Measurements from ENCODE around the gene IQSEC1. TPM values are rescaled to one million over a fixed set of nuclear protein-coding genes. Genes with fewer than 3 reads are reported as not detected.

Gene IQSEC1
- total RNA-seq, 1 experiment from 2014 or later: 4.9 TPM

DNA sequence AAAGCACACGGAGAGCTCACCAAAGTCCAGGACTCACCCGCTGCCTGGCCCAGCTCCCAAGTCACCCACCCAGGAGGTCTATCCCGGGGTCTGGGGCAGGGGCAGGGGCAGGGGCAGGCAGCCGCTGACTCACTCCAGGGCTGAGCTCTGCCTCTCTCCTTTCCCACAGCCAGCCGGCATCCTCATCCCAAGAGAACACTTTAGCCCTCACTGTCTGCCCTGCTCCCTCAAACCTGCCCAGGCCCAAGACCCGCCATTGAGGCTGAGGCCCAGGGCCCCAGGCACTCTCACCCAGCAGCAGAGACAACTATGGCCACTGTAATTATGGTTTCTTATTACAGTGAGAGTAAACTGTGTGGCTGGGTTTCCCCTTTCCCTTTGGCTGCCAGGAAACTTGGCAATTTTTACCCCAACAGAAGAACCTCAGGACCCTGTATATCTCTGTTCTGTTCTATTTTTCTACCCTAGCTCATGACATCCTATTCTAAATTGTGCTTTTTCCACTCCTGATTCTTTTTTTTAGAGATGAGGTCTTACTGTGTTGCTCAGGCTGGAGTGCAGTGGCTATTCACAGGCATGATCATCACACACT, 53.0 kb downstream of the IQSEC1 start:
- Histone ChIP-seq H3K4me3 (no peak overlapping the region), H3K27me3 (no peaks in the 10 kb centered on the region), H3K36me3 (no peaks in the 10 kb centered on the region), H3K9me3 (no peaks in the 10 kb centered on the region)
- DNase-seq: peak; percentile 34

DNA sequence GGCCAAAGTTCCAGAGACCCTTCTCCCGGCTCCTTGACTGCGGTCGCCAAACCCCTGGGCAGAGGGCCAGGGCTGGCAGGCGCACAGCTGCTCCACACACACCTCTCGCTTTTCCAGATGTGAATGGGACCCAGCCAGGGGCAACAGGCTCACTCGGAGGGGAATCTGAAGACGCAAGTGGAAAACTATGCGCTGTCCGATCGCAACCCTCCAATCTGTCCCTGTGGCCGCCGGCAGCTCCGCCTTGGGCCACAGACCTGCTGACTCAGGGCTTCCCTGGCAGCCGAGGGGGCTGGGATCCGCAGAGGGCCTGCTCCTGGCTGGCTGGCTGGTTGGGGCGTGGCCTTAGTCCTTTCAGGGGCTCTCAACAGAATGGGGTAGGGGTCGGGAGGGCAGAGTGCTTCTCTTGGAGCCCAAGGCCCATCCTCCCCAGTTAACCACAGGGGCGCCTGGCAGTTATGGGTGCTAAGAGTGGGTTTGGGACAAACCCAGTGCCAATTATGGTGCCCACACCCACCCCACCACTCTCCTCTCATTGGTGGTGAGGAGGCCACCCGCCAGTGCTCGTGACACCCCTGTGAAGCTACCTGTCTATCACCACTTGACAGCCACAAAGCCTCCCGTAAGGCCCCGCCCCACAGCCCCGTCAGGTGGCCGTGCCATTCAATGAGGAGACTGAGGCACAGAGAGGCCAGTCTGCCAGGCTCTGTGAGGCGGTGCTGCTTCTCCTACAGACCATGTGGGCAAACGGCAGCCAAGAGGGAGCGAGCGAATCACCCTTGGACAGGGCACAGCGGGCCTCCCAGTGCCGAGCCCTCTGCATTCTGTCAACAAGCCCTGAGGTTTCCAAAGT, 53.8 kb downstream of the IQSEC1 start:
- H3K9me3 ChIP-seq: no peaks in the 10 kb centered on the region
- H3K36me3 ChIP-seq: no peaks in the 10 kb centered on the region
- DNase-seq: peak; percentile 83
- no peaks in the 10 kb centered on the region for H3K27me3 ChIP-seq
- no peak overlapping the region for H3K4me3 ChIP-seq

- H3K36me3 ChIP-seq: no peaks in the 10 kb centered on the region
- no peaks in the 10 kb centered on the region for H3K9me3 ChIP-seq
- H3K27me3 ChIP-seq: no peaks in the 10 kb centered on the region
- no peak for DNase-seq
- no peak overlapping the region for H3K4me3 ChIP-seq
Measured at GRCh38 chr3:13018561-13019242, 54.5 kb downstream of the IQSEC1 start.

DNA sequence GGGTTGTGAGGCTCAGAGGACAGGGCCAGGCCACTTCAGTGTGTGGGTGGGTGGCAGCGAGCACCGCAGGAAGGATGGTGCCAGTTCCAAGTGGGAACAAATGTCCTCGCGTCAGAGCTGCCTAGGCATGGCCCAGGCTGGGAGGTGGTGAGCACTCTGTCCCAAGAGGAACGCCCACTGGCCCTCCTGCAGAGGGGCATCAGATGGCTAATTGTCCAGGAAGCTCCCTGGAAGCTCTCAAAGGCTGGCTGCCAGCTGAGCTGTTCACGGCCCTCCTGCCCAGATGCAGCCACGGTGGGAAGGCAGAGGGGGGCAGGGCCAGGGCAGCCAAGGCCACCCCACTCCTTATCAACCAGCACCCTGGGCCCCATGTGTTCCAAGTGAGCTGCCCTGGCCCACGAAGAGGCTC, 55.2 kb downstream of the IQSEC1 start:
- H3K4me3 ChIP-seq: no peak overlapping the region
- no peaks in the 10 kb centered on the region for H3K9me3 ChIP-seq
- no peaks in the 10 kb centered on the region for H3K36me3 ChIP-seq
- DNase-seq: peak; percentile 83
- no peaks in the 10 kb centered on the region for H3K27me3 ChIP-seq

GRCh38 chr3:13017361-13018042, 55.7 kb downstream of the IQSEC1 start:
- H3K36me3 ChIP-seq: no peaks in the 10 kb centered on the region
- no peak overlapping the region for H3K4me3 ChIP-seq
- no peaks in the 10 kb centered on the region for H3K9me3 ChIP-seq
- no peaks in the 10 kb centered on the region for H3K27me3 ChIP-seq
- no peak for DNase-seq

DNA sequence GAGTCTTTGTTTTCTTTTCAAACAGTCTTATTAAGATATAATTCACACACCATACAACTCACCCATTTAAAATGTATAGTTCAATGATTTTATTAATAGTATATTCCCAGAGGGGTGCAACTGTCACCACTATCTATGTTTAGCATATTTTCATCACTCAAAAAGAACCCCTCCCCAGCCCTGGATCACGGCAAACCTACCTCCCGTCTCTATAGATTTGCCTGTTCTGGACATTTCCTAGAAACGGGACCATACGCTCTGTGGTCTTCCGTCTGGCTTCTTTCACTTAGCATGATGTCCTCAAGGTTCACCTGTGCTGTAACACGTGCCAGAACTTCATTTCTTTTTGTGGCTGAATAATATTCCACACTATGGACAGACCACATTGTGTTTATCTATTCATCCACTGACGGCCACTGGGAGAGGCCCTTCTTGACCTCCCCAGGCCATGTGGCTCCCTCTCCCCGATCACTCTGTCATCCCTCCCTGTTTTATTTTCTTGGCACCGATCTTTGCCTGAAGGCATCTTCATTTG, 56.4 kb downstream of the IQSEC1 start:
- DNase-seq: no peak
- Histone ChIP-seq H3K36me3 (no peaks in the 10 kb centered on the region), H3K27me3 (no peaks in the 10 kb centered on the region), H3K4me3 (no peak overlapping the region), H3K9me3 (no peaks in the 10 kb centered on the region)

DNA sequence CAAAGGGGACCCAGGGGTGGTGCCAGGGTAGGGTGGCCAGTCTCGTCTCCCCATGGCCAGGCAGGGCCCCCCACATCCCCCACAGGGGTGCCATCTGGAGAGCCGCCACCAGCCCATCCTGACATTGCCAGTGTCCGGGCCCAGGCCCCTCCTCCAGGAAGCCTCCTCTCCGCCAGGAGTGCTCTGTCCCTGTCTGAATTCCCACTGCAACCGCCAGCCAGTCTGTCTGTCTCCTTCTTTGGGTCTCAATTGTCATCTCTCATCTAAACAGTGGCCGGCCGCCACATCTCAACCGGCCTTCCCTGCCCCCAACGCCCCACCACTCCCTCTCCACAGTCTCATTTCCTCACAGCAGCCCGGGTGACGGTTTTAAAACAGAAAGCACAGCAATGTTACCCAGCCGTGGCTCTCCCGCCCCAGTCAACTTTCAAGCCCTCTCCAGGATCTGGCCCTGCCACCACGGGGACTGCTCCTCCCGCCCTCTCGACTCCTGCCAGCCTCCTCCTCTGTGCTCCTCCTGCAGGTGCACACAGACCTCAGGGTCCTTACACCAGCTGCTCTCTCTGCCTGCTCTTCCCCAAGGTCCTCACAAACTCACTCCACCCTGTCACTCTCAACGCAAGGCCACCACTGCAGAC, 57.0 kb downstream of the IQSEC1 start:
- H3K27me3 ChIP-seq: no peaks in the 10 kb centered on the region
- no peaks in the 10 kb centered on the region for H3K9me3 ChIP-seq
- H3K4me3 ChIP-seq: no peak overlapping the region
- no peaks in the 10 kb centered on the region for H3K36me3 ChIP-seq
- no peak for DNase-seq

DNA sequence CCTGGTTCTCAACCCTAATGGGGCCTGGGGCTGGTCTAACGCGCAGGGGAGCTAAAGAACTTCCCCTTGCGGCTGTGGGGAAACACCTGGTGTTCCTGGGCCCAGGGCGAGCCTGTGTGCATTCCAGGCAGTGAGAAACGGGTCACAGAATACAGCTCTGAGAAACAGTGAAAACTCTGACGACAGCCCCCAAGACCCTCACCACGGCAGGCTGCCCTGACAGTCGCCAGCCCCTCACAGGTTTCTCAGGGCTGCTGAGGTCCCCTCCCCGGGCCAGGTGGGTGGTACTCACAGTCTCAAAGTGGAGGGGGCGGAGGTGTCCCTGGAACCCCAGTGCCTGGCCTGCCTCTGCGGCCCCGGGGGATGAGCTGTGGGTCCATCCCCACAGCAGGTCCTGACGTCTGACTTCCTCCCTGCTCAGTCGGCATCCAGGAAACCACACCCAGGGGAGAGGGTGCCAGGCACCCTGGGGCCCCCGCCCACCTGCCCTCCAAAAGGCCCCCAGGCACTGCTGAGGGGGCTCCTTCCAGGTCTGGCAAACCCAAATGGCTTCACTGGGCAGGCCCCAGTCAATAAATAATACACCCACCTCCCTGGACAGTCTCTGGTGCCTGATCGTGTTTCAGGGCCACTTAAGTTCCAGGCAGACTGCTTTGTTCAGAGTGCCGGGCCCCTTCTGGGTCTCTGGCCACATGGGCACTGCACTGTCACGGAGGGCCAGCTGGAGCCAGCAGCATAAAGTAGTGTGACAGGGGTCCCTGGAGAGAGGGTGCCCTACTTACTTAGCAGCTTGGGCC, 57.7 kb downstream of the IQSEC1 start:
- no peak overlapping the region for H3K4me3 ChIP-seq
- no peak for DNase-seq
- H3K36me3 ChIP-seq: no peaks in the 10 kb centered on the region
- H3K9me3 ChIP-seq: no peaks in the 10 kb centered on the region
- no peaks in the 10 kb centered on the region for H3K27me3 ChIP-seq

DNA sequence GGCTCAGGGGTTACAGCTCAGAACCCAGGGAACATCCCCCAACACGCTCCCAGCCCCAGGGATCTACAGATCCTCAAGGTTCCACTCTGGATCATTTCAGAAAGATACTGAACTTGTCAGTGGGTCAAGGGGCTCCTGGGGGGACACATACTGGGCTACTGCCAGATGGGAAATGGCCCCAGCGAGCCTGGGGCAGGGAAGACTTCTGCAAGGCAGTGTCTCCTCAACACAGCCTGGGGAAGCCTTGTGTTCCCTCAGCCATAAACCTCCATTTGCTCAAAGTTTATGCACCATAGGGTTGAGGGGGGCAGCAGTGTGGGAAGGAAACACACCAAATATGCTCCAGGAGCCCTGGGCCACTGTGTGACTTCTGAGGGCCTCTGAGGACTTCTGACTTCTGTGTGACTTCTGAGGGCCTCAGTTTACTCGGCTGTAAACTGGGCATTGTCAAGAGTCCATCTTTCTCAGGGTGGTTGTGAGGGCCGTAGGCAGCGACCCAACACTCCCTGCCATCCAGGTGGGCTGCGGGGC, 58.4 kb downstream of the IQSEC1 start:
- no peak for DNase-seq
- H3K27me3 ChIP-seq: no peaks in the 10 kb centered on the region
- H3K9me3 ChIP-seq: no peaks in the 10 kb centered on the region
- no peak overlapping the region for H3K4me3 ChIP-seq
- H3K36me3 ChIP-seq: no peaks in the 10 kb centered on the region

DNA sequence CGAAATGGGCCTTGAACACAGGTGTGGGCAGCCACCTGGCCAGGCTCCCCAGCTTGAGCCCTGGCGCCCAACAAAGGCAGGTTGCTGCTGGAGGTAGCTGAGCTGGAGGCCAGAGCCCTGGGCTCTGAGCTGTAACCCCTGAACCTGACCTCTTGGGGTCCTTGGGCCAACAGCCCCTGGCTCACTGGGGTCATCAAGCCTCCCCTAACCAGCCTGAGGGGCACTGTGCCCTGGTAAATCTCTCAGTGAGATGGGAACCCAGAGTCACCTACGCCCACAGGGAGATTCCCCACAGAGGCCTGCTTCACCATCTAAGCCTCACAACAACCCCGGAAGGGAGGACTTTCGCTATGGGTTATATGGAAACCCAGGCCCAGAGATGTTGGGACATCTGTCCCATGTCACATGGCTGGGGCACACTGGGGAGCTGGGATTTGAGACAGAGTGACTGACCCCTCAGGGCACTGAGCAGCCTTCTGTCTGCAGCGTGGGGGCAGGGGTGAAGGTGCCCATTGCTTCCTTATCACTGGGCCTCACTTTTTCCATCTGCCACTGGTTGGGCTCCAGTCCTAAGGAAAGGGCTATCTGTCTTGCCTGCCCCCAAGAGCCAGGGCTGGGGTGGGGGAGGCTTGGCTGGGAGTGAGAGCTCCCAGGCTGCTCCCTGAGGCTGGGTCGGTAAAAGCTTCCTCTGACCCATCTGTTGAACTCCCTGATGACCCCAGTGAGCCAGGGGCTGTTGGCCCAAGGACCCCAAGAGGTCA, 59.1 kb downstream of the IQSEC1 start:
- Histone ChIP-seq H3K27me3 (no peaks in the 10 kb centered on the region), H3K9me3 (no peaks in the 10 kb centered on the region), H3K4me3 (no peak overlapping the region), H3K36me3 (no peaks in the 10 kb centered on the region)
- DNase-seq: no peak

GRCh38 chr3:13013566-13013965, 59.7 kb downstream of the IQSEC1 start:
- H3K9me3 ChIP-seq: no peaks in the 10 kb centered on the region
- no peak for DNase-seq
- H3K36me3 ChIP-seq: no peaks in the 10 kb centered on the region
- H3K27me3 ChIP-seq: no peaks in the 10 kb centered on the region
- H3K4me3 ChIP-seq: no peak overlapping the region

- no peak for DNase-seq
- Histone ChIP-seq H3K9me3 (no peaks in the 10 kb centered on the region), H3K4me3 (no peak overlapping the region), H3K27me3 (no peaks in the 10 kb centered on the region), H3K36me3 (no peaks in the 10 kb centered on the region)
Measured at GRCh38 chr3:13013151-13013561, 60.1 kb downstream of the IQSEC1 start.

- no peaks in the 10 kb centered on the region for H3K36me3 ChIP-seq
- H3K9me3 ChIP-seq: no peaks in the 10 kb centered on the region
- H3K4me3 ChIP-seq: no peak overlapping the region
- no peaks in the 10 kb centered on the region for H3K27me3 ChIP-seq
- DNase-seq: no peak
Measured at GRCh38 chr3:13012221-13012691, 61.0 kb downstream of the IQSEC1 start.

- Histone ChIP-seq H3K36me3 (no peaks in the 10 kb centered on the region), H3K4me3 (no peak overlapping the region), H3K9me3 (no peaks in the 10 kb centered on the region), H3K27me3 (no peaks in the 10 kb centered on the region)
- no peak for DNase-seq
Measured at GRCh38 chr3:13011573-13012220, 61.5 kb downstream of the IQSEC1 start.
